Measurements from ENCODE around the gene APOC3.

The APOC3 gene

DNA sequence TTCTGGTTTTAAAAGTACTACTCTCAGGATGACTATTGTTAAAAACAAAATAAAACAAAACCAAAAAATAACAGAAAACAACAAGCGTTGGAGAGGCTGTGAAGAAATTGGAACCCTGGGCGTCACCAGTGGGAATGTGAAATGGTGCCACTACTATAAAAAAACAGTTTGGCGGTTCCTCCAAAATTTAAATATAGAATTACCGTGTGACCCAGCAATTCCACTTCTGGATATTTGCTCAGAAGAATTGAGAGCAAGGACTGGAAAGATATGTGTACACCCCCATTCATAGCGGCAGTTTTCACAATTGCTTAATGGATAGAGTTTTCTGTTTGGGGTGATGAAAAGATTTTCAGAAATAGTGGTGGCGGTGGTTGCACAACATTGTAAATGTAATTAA lies 15.2 kb upstream of the APOC3 start:
- no peak overlapping the region for H3K4me3 ChIP-seq (ENCODE audit: low read length)
- DNase-seq (ENCODE audit: low read depth) = no peak
- no peak for TF ChIP-seq CTCF (conservative IDR thresholded peaks at IDR 0.05; ENCODE audit: low read depth, low read length)

GRCh38 chr11:116819049-116819448 lies 10.7 kb upstream of the APOC3 start:
- no peak for TF ChIP-seq CTCF (conservative IDR thresholded peaks at IDR 0.05; ENCODE audit: low read depth, low read length)
- no peak overlapping the region for H3K4me3 ChIP-seq (ENCODE audit: low read length)
- no peak for DNase-seq (ENCODE audit: low read depth)

- H3K4me3 ChIP-seq (ENCODE audit: low read length) = no peak overlapping the region
- no peak for DNase-seq (ENCODE audit: low read depth)
- no peak for TF ChIP-seq CTCF (conservative IDR thresholded peaks at IDR 0.05; ENCODE audit: low read depth, low read length)
Observed at GRCh38 chr11:116821050-116821918, 8.4 kb upstream of the APOC3 start.

GRCh38 chr11:116822575-116822974 lies 7.1 kb upstream of the APOC3 start:
- TF ChIP-seq CTCF (conservative IDR thresholded peaks at IDR 0.05; ENCODE audit: low read depth, low read length) = no peak
- H3K4me3 ChIP-seq (ENCODE audit: low read length) = no peak overlapping the region
- no peak for DNase-seq (ENCODE audit: low read depth)

DNA sequence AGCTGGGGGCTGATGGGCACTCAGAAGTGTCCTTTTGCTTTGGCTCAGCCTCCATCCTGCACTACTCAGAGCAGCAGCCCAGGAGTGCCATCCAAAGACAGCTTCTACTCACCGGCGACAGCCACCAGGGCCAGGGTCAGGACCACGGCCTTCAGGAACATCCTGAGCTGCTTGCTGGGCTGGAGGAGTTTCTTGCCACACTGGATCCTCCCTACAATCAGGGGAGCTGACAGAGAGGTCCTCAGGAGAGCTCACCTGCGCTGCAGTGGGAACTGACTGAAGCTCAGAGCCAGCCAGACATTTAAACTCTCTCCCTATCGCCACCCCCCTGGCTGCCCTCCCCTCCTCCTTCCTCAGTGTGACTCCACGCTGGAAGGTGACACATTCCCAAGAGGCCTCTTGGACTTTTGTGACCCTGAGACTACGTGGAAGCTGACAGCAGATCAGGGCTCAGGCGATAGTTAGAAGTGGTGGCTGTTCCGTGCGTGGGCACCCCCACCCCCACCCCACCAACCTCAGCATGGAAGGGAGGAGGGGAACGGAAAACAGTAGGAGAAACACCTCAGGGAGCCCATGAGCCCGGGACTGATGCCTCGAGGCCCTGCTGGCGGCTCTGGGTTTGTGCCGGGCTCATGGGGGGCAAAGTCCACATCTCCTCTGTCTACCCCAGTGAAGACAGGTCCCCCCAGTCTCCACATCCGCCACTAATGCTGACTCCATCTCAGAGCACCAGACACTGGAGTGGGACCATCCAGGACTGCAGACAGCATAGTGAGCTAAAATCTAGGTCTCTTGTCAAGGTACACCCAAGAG lies 6.5 kb upstream of the APOC3 start, which contains the start of gene APOA4:
Gene APOA4 (minus strand): TSS at position 274 of the 813 bp plus-strand sequence. CDS start 113 bp downstream, at position 161.
- no peak within 1 kb of the TSS for H3K4me3 ChIP-seq (ENCODE audit: low read length)
- DNase-seq (ENCODE audit: low read depth) = no peak
- no peak for TF ChIP-seq CTCF (conservative IDR thresholded peaks at IDR 0.05; ENCODE audit: low read depth, low read length)

GRCh38 chr11:116825434-116825833 lies 4.3 kb upstream of the APOC3 start:
- TF ChIP-seq CTCF (conservative IDR thresholded peaks at IDR 0.05; ENCODE audit: low read depth, low read length) = no peak
- DNase-seq (ENCODE audit: low read depth) = no peak
- no peak overlapping the region for H3K4me3 ChIP-seq (ENCODE audit: low read length)

Measured in retinal pigment epithelial cell (primary cell).